Measurements from ENCODE around the gene SMCO2. TPM values are rescaled to one million over a fixed set of nuclear protein-coding genes. Genes with fewer than 3 reads are reported as not detected.

Gene SMCO2
- total and polyA plus RNA-seq, 2 of the 13 experiments (the other 11 are each of a cell fraction or from before 2014, with no cell fraction given): 0.15 TPM; not detected in 1

DNA sequence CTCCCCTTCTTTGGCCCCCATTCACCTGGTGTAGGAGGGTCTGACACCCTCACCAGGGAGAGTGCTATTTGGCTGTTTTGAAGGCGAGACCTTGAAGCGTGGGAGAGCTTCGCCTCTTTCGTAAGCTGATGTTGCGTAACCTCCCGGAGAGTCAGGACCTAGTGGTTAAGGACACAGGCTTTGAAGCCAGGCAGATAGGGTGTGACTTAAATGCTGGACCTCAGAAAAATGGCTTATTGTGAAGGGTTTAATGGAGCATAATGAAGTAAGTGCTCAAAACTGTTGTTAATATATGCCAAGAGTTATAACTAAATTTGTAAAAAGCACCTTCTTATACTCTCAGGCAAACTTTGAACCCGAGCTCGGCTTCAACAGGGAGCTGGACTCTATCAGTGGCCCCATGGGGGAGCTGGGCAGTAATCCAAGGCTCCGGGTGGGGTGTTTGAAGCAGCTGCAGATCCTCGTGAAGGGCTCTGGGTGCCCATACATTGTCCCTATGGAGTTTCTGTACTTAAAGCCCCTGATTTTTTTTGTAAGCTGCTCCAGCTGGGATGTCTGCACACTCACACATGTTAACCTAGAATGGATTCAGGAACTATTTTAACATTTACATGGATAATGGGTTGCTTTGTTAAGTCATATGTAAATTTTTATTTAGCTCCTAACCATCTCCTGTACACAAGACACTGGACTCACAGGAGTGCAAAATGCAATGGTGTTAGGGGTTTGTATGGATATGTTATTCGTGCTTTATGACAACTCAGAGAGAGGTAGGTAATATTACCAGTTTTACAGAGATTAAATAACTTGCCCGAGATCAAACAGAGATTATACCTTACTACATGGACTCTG is 103.5 kb downstream of the SMCO2 start (continued):
- 0 out of 2 replicates have a peak, but pooled peaks have one; percentile 36 for TF ChIP-seq NFYB (CRISPR knock-in tag; IDR thresholded peaks at IDR 0.05)
- TF ChIP-seq PLRG1 (conservative IDR thresholded peaks at IDR 0.05): no peak
- no peak for TF ChIP-seq FOXK2 (IDR thresholded peaks at IDR 0.05)
- TF ChIP-seq DNMT1 (CRISPR knock-in tag; IDR thresholded peaks at IDR 0.05): no peak
- no peak for TF ChIP-seq SUZ12 (IDR thresholded peaks at IDR 0.05; ENCODE audit: low read depth, low read length)
- peak; percentile 58; the same call in 1 of the 2 replicates for TF ChIP-seq KLF12 (CRISPR knock-in tag; IDR thresholded peaks at IDR 0.05; ENCODE audit: borderline replicate concordance)
- no peak for TF ChIP-seq TMF1 (CRISPR knock-in tag; IDR thresholded peaks at IDR 0.05; ENCODE audit: low read depth)
- no peak for TF ChIP-seq KLF15 (CRISPR knock-in tag; IDR thresholded peaks at IDR 0.05; ENCODE audit: borderline replicate concordance)
- TF ChIP-seq, protein P1, sequence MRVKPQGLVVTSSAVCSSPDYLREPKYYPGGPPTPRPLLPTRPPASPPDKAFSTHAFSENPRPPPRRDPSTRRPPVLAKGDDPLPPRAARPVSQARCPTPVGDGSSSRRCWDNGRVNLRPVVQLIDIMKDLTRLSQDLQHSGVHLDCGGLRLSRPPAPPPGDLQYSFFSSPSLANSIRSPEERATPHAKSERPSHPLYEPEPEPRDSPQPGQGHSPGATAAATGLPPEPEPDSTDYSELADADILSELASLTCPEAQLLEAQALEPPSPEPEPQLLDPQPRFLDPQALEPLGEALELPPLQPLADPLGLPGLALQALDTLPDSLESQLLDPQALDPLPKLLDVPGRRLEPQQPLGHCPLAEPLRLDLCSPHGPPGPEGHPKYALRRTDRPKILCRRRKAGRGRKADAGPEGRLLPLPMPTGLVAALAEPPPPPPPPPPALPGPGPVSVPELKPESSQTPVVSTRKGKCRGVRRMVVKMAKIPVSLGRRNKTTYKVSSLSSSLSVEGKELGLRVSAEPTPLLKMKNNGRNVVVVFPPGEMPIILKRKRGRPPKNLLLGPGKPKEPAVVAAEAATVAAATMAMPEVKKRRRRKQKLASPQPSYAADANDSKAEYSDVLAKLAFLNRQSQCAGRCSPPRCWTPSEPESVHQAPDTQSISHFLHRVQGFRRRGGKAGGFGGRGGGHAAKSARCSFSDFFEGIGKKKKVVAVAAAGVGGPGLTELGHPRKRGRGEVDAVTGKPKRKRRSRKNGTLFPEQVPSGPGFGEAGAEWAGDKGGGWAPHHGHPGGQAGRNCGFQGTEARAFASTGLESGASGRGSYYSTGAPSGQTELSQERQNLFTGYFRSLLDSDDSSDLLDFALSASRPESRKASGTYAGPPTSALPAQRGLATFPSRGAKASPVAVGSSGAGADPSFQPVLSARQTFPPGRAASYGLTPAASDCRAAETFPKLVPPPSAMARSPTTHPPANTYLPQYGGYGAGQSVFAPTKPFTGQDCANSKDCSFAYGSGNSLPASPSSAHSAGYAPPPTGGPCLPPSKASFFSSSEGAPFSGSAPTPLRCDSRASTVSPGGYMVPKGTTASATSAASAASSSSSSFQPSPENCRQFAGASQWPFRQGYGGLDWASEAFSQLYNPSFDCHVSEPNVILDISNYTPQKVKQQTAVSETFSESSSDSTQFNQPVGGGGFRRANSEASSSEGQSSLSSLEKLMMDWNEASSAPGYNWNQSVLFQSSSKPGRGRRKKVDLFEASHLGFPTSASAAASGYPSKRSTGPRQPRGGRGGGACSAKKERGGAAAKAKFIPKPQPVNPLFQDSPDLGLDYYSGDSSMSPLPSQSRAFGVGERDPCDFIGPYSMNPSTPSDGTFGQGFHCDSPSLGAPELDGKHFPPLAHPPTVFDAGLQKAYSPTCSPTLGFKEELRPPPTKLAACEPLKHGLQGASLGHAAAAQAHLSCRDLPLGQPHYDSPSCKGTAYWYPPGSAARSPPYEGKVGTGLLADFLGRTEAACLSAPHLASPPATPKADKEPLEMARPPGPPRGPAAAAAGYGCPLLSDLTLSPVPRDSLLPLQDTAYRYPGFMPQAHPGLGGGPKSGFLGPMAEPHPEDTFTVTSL (CRISPR knock-in tag; IDR thresholded peaks at IDR 0.05; ENCODE audit: borderline replicate concordance): peak; percentile 97
- TF ChIP-seq MAFK (conservative IDR thresholded peaks at IDR 0.05 in 1 of 2, IDR thresholded peaks at IDR 0.05 in 1 of 2; ENCODE audit: low read length in 2 of 2): no peak
- peak; percentile 82 for TF ChIP-seq ZEB1 (IDR thresholded peaks at IDR 0.05; ENCODE audit: insufficient replicate concordance, low read depth)
- TF ChIP-seq ZNF670 (CRISPR knock-in tag; IDR thresholded peaks at IDR 0.05; ENCODE audit: borderline replicate concordance): peak; percentile 83; the same call in 1 of the 2 replicates
- TF ChIP-seq ATRX (CRISPR knock-in tag; IDR thresholded peaks at IDR 0.05; ENCODE audit: borderline replicate concordance): no peak
- TF ChIP-seq PAF1 (CRISPR knock-in tag; IDR thresholded peaks at IDR 0.05): no peak
- no peak for TF ChIP-seq HOXA7 (CRISPR knock-in tag; IDR thresholded peaks at IDR 0.05)
- TF ChIP-seq, protein P2, sequence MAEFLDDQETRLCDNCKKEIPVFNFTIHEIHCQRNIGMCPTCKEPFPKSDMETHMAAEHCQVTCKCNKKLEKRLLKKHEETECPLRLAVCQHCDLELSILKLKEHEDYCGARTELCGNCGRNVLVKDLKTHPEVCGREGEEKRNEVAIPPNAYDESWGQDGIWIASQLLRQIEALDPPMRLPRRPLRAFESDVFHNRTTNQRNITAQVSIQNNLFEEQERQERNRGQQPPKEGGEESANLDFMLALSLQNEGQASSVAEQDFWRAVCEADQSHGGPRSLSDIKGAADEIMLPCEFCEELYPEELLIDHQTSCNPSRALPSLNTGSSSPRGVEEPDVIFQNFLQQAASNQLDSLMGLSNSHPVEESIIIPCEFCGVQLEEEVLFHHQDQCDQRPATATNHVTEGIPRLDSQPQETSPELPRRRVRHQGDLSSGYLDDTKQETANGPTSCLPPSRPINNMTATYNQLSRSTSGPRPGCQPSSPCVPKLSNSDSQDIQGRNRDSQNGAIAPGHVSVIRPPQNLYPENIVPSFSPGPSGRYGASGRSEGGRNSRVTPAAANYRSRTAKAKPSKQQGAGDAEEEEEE (CRISPR knock-in tag; IDR thresholded peaks at IDR 0.05; ENCODE audit: borderline replicate concordance): no peak
- no peak for TF ChIP-seq RFX3 (CRISPR knock-in tag; IDR thresholded peaks at IDR 0.05)
- 0 out of 2 replicates have a peak, but pooled peaks have one; percentile 64 for TF ChIP-seq ZNF33B (CRISPR knock-in tag; IDR thresholded peaks at IDR 0.05)
- no peak for TF ChIP-seq SOX6 (IDR thresholded peaks at IDR 0.05)
- TF ChIP-seq SOX6 (CRISPR knock-in tag; IDR thresholded peaks at IDR 0.05): peak; percentile 95
- TF ChIP-seq ZBTB7A (CRISPR knock-in tag; IDR thresholded peaks at IDR 0.05): peak; percentile 87; the same call in 1 of the 2 replicates
- no peak for TF ChIP-seq STAT5B (CRISPR knock-in tag; IDR thresholded peaks at IDR 0.05)
- no peak for TF ChIP-seq ZNF30 (CRISPR knock-in tag; IDR thresholded peaks at IDR 0.05)
- no peak for TF ChIP-seq HDAC6 (IDR thresholded peaks at IDR 0.05; ENCODE audit: low read depth, low read length)
- 0 out of 2 replicates have a peak, but pooled peaks have one; percentile 64 for TF ChIP-seq TSC22D2 (CRISPR knock-in tag; IDR thresholded peaks at IDR 0.05; ENCODE audit: borderline replicate concordance)

Data from HepG2 (cell line).